Measurements from ENCODE around the gene TES.
"Not testable (repeated sequence)": the region's sequence is repeated elsewhere in the genome, so short reads cannot be mapped to it uniquely, and the experiment has no call there.

TES gene

DNA sequence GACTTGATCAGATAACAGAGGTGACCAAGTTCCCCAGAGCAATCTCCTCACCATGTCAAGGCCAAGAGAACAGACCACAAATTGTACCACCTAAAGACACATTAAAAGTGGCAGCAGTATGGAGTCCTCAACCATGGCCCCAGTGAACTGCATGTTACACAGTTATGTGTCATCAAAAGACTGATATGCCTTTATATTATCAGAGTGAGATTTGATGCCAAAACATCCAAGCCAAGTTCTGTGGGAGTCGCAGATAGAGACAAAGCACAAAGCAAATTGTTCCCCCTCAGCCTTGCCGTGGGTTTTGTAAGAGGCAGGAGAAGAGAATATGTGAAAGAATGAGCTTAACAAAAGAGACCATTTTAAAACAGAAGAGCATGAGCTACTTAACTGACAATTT is 39.2 kb upstream of the TES start:
- H3K27me3 ChIP-seq (ENCODE audit: control insufficient read depth, insufficient read depth, low read length) = peaks cover 20% of the 10 kb centered on the region

GRCh38 chr7:116172353-116172752 is 38.0 kb upstream of the TES start:
- H3K9ac ChIP-seq (ENCODE audit: low read length) = no peak overlapping the region
- H3K4me3 ChIP-seq (ENCODE audit: low read depth, low read length) = no peak overlapping the region
- H3K27ac ChIP-seq (ENCODE audit: low read depth, low read length) = no peak overlapping the region
- 0 out of 2 replicates have a peak, but pooled peaks cover 2% of the 10 kb centered on the region for H3K9me3 ChIP-seq (ENCODE audit: control insufficient read depth, insufficient read depth, low read depth, low read length)
- H3K27me3 ChIP-seq (ENCODE audit: control insufficient read depth, insufficient read depth, low read length) = peaks cover 20% of the 10 kb centered on the region
- no peaks in the 10 kb centered on the region for H3K4me1 ChIP-seq (ENCODE audit: control insufficient read depth, insufficient read depth, low read length)
- no peaks in the 10 kb centered on the region for H3K36me3 ChIP-seq (ENCODE audit: control insufficient read depth, insufficient read depth, low read length)

More for the DNA sequence above, 39.2 kb upstream of the TES start:
- Histone ChIP-seq H3K27ac (ENCODE audit: low read depth, low read length) (no peak overlapping the region), H3K4me3 (ENCODE audit: low read depth, low read length) (no peak overlapping the region), H3K9me3 (ENCODE audit: control insufficient read depth, insufficient read depth, low read depth, low read length) (0 out of 2 replicates have a peak, but pooled peaks cover 2% of the 10 kb centered on the region), H3K36me3 (ENCODE audit: control insufficient read depth, insufficient read depth, low read length) (no peaks in the 10 kb centered on the region), H3K9ac (ENCODE audit: low read length) (no peak overlapping the region), H3K4me1 (ENCODE audit: control insufficient read depth, insufficient read depth, low read length) (no peaks in the 10 kb centered on the region)

DNA sequence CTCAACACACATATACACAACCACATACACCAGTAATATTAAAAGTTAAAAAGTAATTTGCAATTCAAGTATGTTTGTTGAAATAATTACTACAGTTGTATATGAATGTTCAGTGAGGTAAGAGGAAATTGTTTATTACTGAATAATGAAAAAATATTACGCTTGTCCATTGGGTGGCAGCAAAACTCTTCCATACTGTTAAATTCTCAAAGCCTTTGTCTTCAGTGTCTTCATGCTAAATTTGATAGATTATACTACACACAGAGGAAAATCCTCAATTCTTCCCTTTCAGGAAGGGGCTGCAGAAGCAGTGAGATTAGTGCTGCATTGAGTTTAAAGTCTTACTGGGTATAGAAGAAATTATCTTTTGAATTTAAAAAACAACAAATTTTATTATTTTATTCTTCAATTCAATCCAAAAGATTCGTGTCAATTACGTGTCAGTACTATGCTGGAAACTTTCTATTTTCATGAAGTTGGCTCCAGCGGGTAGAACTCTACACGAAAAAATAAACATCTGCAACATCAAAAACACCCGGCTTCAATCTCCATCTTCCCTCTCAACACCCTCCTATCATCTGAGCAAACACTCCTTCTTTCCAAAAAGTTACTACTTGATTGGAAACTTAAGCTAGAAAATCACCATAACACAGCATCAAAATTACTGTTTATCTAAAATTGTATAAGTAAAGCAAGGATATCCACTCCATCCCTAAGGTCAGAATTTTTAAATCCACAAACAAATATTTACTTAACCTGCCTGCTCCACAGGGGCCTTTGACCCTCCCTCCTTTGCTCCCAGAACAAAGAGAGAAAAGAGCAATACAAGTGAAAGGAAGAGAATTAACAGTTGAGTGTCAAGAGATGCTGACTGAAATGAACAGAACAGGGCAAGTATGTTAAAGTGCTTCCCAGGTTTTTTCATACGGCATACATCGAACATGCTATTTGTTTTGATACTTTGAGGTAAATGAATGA is 37.0 kb upstream of the TES start:
- no peak overlapping the region for H3K9ac ChIP-seq (ENCODE audit: low read length)
- H3K4me3 ChIP-seq (ENCODE audit: low read depth, low read length) = no peak overlapping the region
- H3K27ac ChIP-seq (ENCODE audit: low read depth, low read length) = no peak overlapping the region
- peaks cover 20% of the 10 kb centered on the region for H3K27me3 ChIP-seq (ENCODE audit: control insufficient read depth, insufficient read depth, low read length)
- 0 out of 2 replicates have a peak, but pooled peaks cover 2% of the 10 kb centered on the region for H3K9me3 ChIP-seq (ENCODE audit: control insufficient read depth, insufficient read depth, low read depth, low read length)
- no peaks in the 10 kb centered on the region for H3K36me3 ChIP-seq (ENCODE audit: control insufficient read depth, insufficient read depth, low read length)
- no peaks in the 10 kb centered on the region for H3K4me1 ChIP-seq (ENCODE audit: control insufficient read depth, insufficient read depth, low read length)

DNA sequence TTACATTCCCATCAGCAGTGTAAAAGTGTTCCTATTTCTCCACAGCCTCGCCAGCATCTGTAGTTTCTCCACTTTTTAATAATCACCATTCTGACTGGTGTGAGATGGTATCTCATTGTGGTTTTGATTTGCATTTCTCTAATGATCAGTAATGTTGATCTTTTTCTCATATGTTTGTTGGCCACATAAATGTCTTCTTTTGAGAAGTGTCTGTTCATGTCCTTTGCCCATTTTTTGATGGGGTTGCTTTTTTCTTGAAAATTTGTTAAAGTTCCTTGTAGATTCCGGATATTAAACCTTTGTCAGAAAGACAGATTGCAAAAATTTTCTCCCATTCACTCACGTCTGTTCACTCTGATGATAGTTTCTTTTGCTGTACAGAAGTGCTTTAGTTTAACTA is 35.2 kb upstream of the TES start:
- H3K4me3 ChIP-seq (ENCODE audit: low read depth, low read length); H3K36me3 ChIP-seq (ENCODE audit: control insufficient read depth, insufficient read depth, low read length); H3K9ac ChIP-seq (ENCODE audit: low read length); H3K4me1 ChIP-seq (ENCODE audit: control insufficient read depth, insufficient read depth, low read length); H3K9me3 ChIP-seq (ENCODE audit: control insufficient read depth, insufficient read depth, low read depth, low read length); H3K27ac ChIP-seq (ENCODE audit: low read depth, low read length): not testable (repeated sequence)
- H3K27me3 ChIP-seq (ENCODE audit: control insufficient read depth, insufficient read depth, low read length) = peaks cover 20% of the 10 kb centered on the region

DNA sequence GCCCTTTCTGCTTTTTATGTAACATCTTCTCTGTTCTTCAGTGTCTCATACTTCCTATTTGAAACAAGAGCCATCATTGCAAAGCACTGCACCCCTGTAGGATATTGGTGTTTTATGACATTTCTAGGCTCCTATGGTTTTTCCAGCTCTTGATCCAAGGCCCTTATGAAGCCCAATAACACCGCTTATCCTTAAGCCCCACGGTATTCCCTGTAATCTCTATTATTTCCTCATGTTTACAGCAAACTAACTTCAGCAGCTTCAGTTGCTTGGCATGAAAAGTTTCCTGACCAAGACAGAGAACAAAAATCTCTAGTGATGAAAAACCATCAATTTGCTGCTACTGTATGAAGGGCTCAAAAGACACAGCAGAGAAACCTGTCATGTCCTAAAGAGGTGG is 34.1 kb upstream of the TES start:
- H3K36me3 ChIP-seq (ENCODE audit: control insufficient read depth, insufficient read depth, low read length) = no peaks in the 10 kb centered on the region
- H3K9ac ChIP-seq (ENCODE audit: low read length) = no peak overlapping the region
- H3K9me3 ChIP-seq (ENCODE audit: control insufficient read depth, insufficient read depth, low read depth, low read length) = 0 out of 2 replicates have a peak, but pooled peaks cover 2% of the 10 kb centered on the region
- H3K27me3 ChIP-seq (ENCODE audit: control insufficient read depth, insufficient read depth, low read length) = peaks cover 12% of the 10 kb centered on the region
- H3K4me3 ChIP-seq (ENCODE audit: low read depth, low read length) = no peak overlapping the region
- no peaks in the 10 kb centered on the region for H3K4me1 ChIP-seq (ENCODE audit: control insufficient read depth, insufficient read depth, low read length)
- H3K27ac ChIP-seq (ENCODE audit: low read depth, low read length) = no peak overlapping the region

- H3K4me1 ChIP-seq (ENCODE audit: control insufficient read depth, insufficient read depth, low read length) = no peaks in the 10 kb centered on the region
- peaks cover 4% of the 10 kb centered on the region for H3K27me3 ChIP-seq (ENCODE audit: control insufficient read depth, insufficient read depth, low read length)
- H3K9me3 ChIP-seq (ENCODE audit: control insufficient read depth, insufficient read depth, low read depth, low read length) = 0 out of 2 replicates have a peak, but pooled peaks cover 2% of the 10 kb centered on the region
- H3K9ac ChIP-seq (ENCODE audit: low read length) = no peak overlapping the region
- H3K27ac ChIP-seq (ENCODE audit: low read depth, low read length) = no peak overlapping the region
- H3K36me3 ChIP-seq (ENCODE audit: control insufficient read depth, insufficient read depth, low read length) = no peaks in the 10 kb centered on the region
- no peak overlapping the region for H3K4me3 ChIP-seq (ENCODE audit: low read depth, low read length)
Measured at GRCh38 chr7:116177009-116177408, 33.3 kb upstream of the TES start.

DNA sequence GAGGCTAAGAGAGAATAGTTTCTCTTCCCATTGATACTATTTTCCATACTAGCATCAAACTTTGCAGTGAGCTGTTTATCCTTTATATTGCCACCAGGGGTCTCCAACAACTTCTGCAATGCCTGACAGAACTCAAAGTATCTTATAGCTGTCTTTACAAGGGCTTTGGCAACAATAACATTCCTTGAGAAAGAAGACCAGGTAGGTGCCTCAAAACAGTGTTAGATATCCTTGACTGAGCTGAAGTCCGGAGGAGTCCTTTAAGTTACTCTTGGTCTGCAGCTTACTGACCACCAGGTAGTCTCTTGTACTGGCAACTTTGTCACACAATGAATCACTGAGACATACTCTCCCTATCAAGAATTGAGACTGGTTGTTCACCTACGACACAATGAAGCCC is 30.0 kb upstream of the TES start:
- no peak overlapping the region for H3K27ac ChIP-seq (ENCODE audit: low read depth, low read length)
- no peaks in the 10 kb centered on the region for H3K4me1 ChIP-seq (ENCODE audit: control insufficient read depth, insufficient read depth, low read length)

DNA sequence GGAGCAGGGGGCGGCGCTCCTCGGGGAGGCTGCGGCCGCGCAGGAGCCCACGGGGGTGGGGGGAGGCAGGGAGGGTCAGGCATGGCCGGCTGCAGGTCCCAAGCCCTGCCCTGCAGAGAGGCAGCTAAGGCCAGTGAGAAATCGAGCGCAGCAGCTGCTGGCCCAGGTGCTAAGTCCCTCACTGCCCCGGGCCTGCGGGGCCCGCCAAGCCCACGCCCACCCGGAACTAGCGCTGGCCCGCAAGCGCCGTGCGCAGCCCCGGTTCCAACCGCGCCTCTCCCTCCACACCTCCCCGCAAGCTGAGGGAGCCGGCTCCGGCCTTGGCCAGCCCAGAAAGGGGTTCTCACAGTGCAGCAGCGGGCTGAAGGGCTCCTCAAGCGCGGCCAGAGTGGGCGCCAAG is 28.3 kb upstream of the TES start:
- no peak overlapping the region for H3K27ac ChIP-seq (ENCODE audit: low read depth, low read length)
- no peak overlapping the region for H3K4me3 ChIP-seq (ENCODE audit: low read depth, low read length)
- 0 out of 2 replicates have a peak, but pooled peaks cover 3% of the 10 kb centered on the region for H3K9me3 ChIP-seq (ENCODE audit: control insufficient read depth, insufficient read depth, low read depth, low read length)
- H3K27me3 ChIP-seq (ENCODE audit: control insufficient read depth, insufficient read depth, low read length) = no peaks in the 10 kb centered on the region
- H3K4me1 ChIP-seq (ENCODE audit: control insufficient read depth, insufficient read depth, low read length) = no peaks in the 10 kb centered on the region
- H3K36me3 ChIP-seq (ENCODE audit: control insufficient read depth, insufficient read depth, low read length) = no peaks in the 10 kb centered on the region
- H3K9ac ChIP-seq (ENCODE audit: low read length) = no peak overlapping the region

More for the DNA sequence above, 30.0 kb upstream of the TES start:
- Histone ChIP-seq H3K27me3 (ENCODE audit: control insufficient read depth, insufficient read depth, low read length) (no peaks in the 10 kb centered on the region), H3K4me3 (ENCODE audit: low read depth, low read length) (no peak overlapping the region), H3K36me3 (ENCODE audit: control insufficient read depth, insufficient read depth, low read length) (no peaks in the 10 kb centered on the region), H3K9ac (ENCODE audit: low read length) (no peak overlapping the region), H3K9me3 (ENCODE audit: control insufficient read depth, insufficient read depth, low read depth, low read length) (0 out of 2 replicates have a peak, but pooled peaks cover 2% of the 10 kb centered on the region)

GRCh38 chr7:116185450-116185849 is 24.9 kb upstream of the TES start:
- Histone ChIP-seq H3K4me1 (ENCODE audit: control insufficient read depth, insufficient read depth, low read length) (no peaks in the 10 kb centered on the region), H3K4me3 (ENCODE audit: low read depth, low read length) (no peak overlapping the region), H3K9me3 (ENCODE audit: control insufficient read depth, insufficient read depth, low read depth, low read length) (peaks cover 10% of the 10 kb centered on the region), H3K27me3 (ENCODE audit: control insufficient read depth, insufficient read depth, low read length) (no peaks in the 10 kb centered on the region), H3K36me3 (ENCODE audit: control insufficient read depth, insufficient read depth, low read length) (no peaks in the 10 kb centered on the region), H3K9ac (ENCODE audit: low read length) (no peak overlapping the region), H3K27ac (ENCODE audit: low read depth, low read length) (no peak overlapping the region)

DNA sequence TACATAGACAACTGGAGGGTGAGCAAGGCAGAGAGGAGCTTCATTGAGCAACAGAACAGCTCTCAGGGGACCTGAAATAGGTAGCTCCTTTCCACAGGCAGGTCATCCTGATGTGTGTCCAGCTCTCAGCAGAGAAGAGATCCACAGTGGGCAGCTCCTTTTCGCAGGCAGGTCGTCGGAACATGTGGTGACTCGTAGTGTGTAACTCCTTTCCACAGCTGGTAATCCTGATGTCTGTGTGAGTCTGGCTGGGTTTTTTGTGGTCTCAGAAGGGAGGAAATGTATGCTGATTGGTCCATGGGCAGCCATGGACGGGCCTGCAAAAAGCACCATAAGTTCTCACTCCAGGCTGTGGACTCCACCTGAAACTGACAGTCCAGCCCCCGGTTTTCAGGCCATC is 24.4 kb upstream of the TES start:
- H3K9me3 ChIP-seq (ENCODE audit: control insufficient read depth, insufficient read depth, low read depth, low read length) = peaks cover 10% of the 10 kb centered on the region
- H3K4me1 ChIP-seq (ENCODE audit: control insufficient read depth, insufficient read depth, low read length) = no peaks in the 10 kb centered on the region
- no peaks in the 10 kb centered on the region for H3K27me3 ChIP-seq (ENCODE audit: control insufficient read depth, insufficient read depth, low read length)
- H3K9ac ChIP-seq (ENCODE audit: low read length) = no peak overlapping the region
- no peaks in the 10 kb centered on the region for H3K36me3 ChIP-seq (ENCODE audit: control insufficient read depth, insufficient read depth, low read length)
- H3K27ac ChIP-seq (ENCODE audit: low read depth, low read length) = no peak overlapping the region
- H3K4me3 ChIP-seq (ENCODE audit: low read depth, low read length) = no peak overlapping the region

GRCh38 chr7:116187400-116187799 is 22.9 kb upstream of the TES start:
- Histone ChIP-seq H3K4me1 (ENCODE audit: control insufficient read depth, insufficient read depth, low read length) (no peaks in the 10 kb centered on the region), H3K4me3 (ENCODE audit: low read depth, low read length) (no peak overlapping the region), H3K36me3 (ENCODE audit: control insufficient read depth, insufficient read depth, low read length) (no peaks in the 10 kb centered on the region), H3K27me3 (ENCODE audit: control insufficient read depth, insufficient read depth, low read length) (no peaks in the 10 kb centered on the region), H3K9ac (ENCODE audit: low read length) (no peak overlapping the region), H3K9me3 (ENCODE audit: control insufficient read depth, insufficient read depth, low read depth, low read length) (peaks cover 10% of the 10 kb centered on the region), H3K27ac (ENCODE audit: low read depth, low read length) (no peak overlapping the region)
